GM12878 (cell line): Measurements from ENCODE around the gene RAB43.

ENCODE experiments used
- CREM ChIP-seq: IDR thresholded peaks from 2 replicates; pipeline ENCODE4 v1.6.1; 2014; ENCODE audit warnings: antibody characterized with exemption, low read depth
- CTCF ChIP-seq, 3 experiments: IDR thresholded peaks in 2 of 3; conservative IDR thresholded peaks in 1 of 3; 2 replicates each; pipeline ENCODE4 v1.5.1; 2011; ENCODE audit warnings: low read depth in 3 of 3, low read length in 3 of 3, mild to moderate bottlenecking in 3 of 3, control low read depth in 2 of 3, moderate library complexity in 2 of 3, inconsistent platforms in 1 of 3, mixed read lengths in 1 of 3; ENCODE audit not compliant: control insufficient read depth in 2 of 3, insufficient read depth in 1 of 3; ENCODE audit errors: extremely low read depth in 1 of 3
- E2F4 ChIP-seq: IDR thresholded peaks from 2 replicates; pipeline ENCODE4 v1.6.1; 2012; ENCODE audit warnings: low read depth, low read length, improper control_type of control experiment
- MAX ChIP-seq: IDR thresholded peaks from 2 replicates; pipeline ENCODE4 v1.6.1; 2012; ENCODE audit warnings: low read depth, low read length, improper control_type of control experiment
- NFYB ChIP-seq: IDR thresholded peaks from 2 replicates; pipeline ENCODE4 v1.6.1; 2011; ENCODE audit warnings: low read depth, mild to moderate bottlenecking, low read length, improper control_type of control experiment, moderate library complexity; ENCODE audit not compliant: insufficient read depth
- POLR2A ChIP-seq: IDR thresholded peaks from 2 replicates; pipeline ENCODE4 v1.6.1; 2011; ENCODE audit warnings: low read depth, mild to moderate bottlenecking, low read length
- REST ChIP-seq: IDR thresholded peaks from 2 replicates; pipeline ENCODE4 v1.6.1; 2012; ENCODE audit warnings: mild to moderate bottlenecking, low read depth, low read length
- SPI1 ChIP-seq: IDR thresholded peaks from 2 replicates; pipeline ENCODE4 v1.6.1; 2011; ENCODE audit warnings: low read depth, mild to moderate bottlenecking, low read length, moderate library complexity, borderline replicate concordance; ENCODE audit not compliant: insufficient read depth
- ZBTB11 ChIP-seq: fragments of 450-650 bp; formaldehyde crosslinking; IDR thresholded peaks from 2 replicates; pipeline ENCODE4 v1.5.0; 2022; ENCODE audit warnings: mild to moderate bottlenecking, missing genetic modification characterization

- no peak for TF ChIP-seq NFYB
- no peak for TF ChIP-seq SPI1
- TF ChIP-seq ZBTB11 (CRISPR knock-in tag), result no peak
- TF ChIP-seq E2F4, result no peak
- no peak for TF ChIP-seq POLR2A
- TF ChIP-seq REST, result no peak
- TF ChIP-seq CTCF (IDR thresholded peaks at IDR 0.05 in 2 of 3, conservative IDR thresholded peaks at IDR 0.05 in 1 of 3; ENCODE audit: control insufficient read depth in 2 of 3, extremely low read depth in 1 of 3, insufficient read depth in 1 of 3, low read depth in 3 of 3, low read length in 3 of 3), result no peak
- no peak for TF ChIP-seq MAX
- TF ChIP-seq CREM, result no peak
These were observed 39.6 kb downstream of the RAB43 start for GRCh38 chr3:129082026-129082425.
